ENCODE measurements around the gene ZNF394.

DNA sequence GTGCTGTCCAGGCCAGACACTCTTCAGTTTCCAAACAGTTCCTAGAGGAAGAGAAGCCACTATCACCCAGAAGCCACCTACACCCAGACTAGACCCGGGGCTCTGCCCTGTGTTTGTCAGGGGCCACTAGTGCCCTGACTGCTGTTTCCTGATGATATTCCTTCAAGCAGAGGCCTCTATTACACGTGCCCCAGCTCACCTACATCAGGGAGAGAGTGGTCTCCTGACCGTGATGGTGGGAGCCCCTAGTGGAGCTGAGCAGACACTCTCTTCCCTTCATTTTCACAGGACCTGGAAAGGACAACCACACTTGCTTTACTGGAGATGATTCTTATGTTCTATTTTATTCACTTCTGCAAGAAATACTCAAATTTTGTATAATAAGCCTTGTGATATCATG, 9.2 kb downstream of the ZNF394 start:
- TF ChIP-seq, protein P1, sequence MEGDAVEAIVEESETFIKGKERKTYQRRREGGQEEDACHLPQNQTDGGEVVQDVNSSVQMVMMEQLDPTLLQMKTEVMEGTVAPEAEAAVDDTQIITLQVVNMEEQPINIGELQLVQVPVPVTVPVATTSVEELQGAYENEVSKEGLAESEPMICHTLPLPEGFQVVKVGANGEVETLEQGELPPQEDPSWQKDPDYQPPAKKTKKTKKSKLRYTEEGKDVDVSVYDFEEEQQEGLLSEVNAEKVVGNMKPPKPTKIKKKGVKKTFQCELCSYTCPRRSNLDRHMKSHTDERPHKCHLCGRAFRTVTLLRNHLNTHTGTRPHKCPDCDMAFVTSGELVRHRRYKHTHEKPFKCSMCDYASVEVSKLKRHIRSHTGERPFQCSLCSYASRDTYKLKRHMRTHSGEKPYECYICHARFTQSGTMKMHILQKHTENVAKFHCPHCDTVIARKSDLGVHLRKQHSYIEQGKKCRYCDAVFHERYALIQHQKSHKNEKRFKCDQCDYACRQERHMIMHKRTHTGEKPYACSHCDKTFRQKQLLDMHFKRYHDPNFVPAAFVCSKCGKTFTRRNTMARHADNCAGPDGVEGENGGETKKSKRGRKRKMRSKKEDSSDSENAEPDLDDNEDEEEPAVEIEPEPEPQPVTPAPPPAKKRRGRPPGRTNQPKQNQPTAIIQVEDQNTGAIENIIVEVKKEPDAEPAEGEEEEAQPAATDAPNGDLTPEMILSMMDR (IDR thresholded peaks at IDR 0.05; ENCODE audit: low read length) = no peak
- TF ChIP-seq EZH2phosphoT487 (IDR thresholded peaks at IDR 0.05; ENCODE audit: low read length) = no peak

All from MM.1S (cell line).